HG03135 (cell line): Measurements from ENCODE around the gene LBX1.

Experiments
- ATAC-seq: cut with Tn5 transposase; IDR thresholded peaks from one replicate; pipeline ENCODE4 v1.9.1; 2021; ENCODE audit warnings: mild to moderate bottlenecking, moderate library complexity; ENCODE audit not compliant: unreplicated experiment

LBX1 gene

GRCh38 chr10:101226491-101227428 is 2.5 kb downstream of the LBX1 start:
- ATAC-seq, result no peak

- no peak for ATAC-seq
Measured at GRCh38 chr10:101225846-101226421, 3.3 kb downstream of the LBX1 start.

DNA sequence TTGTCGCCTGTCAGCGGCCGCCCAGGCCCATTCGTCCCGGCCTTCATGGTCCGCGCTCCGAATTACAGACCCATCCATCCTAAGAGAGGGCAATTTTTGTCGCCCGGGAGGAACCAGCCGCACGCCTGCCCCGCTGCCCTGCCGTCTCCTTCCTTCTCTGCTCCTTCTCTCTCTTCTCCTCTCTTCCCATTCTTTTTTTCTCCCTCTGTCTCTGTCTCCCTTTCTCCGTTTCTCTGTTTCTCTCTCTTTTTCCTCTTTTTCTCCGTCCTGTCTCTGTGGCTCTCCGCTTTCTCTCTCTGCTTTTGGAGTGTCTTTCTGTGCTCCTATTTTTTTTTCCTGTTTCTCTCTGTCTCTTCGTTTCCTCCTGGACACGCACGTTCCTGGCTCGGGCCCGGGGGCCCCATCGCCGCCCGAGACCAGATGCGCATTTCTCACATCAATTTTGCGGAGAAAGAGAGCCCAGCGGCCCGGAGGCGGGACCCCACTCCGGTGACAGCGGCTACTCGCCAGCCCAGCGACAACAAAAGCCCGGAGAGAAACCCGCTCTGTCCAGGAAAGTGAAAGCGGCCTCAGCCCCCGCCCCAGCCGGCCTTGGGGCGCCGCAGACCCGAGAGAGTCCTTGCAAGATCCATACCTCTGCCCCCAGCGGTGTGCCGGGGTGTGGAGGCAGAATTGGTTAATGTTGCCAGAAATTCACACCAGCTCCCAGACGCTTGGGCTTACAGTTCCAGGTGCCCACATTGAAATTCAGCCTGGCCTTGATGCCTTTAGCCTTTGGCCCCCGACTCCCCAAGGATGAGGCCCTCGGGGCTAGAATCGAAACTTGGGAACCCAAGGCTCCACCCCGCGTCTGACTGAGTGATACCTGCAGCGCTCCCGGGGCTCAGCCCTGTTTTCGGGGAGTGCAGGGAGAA is 4.1 kb downstream of the LBX1 start:
- no peak for ATAC-seq

GRCh38 chr10:101224060-101224909 is 5.0 kb downstream of the LBX1 start:
- no peak for ATAC-seq

GRCh38 chr10:101223274-101224059 is 5.8 kb downstream of the LBX1 start:
- ATAC-seq, result no peak

- ATAC-seq, result no peak
Measured at GRCh38 chr10:101222683-101223273, 6.5 kb downstream of the LBX1 start.

DNA sequence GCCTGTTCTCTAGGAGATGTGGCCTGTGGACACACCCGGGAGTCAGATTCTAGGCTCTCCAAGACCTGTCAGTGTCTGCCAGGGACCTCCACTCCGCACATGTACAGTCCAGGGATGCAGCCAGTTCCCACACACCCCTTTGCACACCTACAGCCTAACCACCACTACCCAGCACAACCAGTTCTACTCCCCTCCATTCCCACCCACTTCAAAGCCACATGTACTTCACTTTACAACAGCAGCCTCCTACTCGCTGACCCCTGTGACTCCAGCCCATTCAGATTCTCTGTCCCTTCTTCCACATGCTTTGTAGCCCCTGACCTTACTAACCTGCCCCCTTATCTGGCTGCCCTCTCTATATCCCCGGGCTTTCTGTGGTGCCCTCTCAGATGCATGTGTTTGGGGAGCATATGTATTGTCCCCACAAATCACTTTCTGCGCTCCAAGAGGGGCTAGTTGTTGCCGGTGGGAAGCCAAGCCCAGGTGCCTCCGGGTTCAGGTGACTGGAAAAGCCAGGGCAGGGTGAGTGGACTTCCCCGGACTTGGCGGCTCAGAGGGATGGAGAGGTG is 7.2 kb downstream of the LBX1 start:
- ATAC-seq, result no peak

GRCh38 chr10:101221549-101221948 is 7.7 kb downstream of the LBX1 start:
- no peak for ATAC-seq

DNA sequence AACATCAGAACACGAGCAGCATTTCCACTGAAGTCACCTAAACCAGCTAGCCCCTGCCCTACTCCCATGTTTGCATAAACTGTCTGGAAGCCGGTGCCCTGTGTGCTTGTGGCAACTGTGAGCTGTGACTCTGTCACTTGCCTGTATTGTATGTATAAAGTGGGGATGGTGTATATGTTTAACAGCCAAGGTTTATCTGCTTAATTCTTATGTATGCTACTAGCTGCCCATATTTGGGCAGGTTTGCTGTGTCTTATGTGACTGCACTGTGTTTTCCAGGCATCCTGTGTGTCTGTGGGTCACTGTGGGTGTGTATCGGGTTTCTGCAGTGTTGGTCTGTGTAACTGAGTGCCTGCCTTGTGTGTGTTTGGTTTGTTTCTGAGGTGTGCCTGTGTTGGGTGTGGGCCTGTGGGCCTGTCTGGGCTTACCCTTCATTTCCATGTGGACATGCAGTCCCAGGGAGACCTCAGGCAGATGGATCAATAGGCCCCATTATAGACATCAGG is 9.3 kb downstream of the LBX1 start:
- no peak for ATAC-seq

GRCh38 chr10:101219139-101219945 is 9.9 kb downstream of the LBX1 start:
- no peak for ATAC-seq

GRCh38 chr10:101218351-101219138 is 10.7 kb downstream of the LBX1 start:
- no peak for ATAC-seq

DNA sequence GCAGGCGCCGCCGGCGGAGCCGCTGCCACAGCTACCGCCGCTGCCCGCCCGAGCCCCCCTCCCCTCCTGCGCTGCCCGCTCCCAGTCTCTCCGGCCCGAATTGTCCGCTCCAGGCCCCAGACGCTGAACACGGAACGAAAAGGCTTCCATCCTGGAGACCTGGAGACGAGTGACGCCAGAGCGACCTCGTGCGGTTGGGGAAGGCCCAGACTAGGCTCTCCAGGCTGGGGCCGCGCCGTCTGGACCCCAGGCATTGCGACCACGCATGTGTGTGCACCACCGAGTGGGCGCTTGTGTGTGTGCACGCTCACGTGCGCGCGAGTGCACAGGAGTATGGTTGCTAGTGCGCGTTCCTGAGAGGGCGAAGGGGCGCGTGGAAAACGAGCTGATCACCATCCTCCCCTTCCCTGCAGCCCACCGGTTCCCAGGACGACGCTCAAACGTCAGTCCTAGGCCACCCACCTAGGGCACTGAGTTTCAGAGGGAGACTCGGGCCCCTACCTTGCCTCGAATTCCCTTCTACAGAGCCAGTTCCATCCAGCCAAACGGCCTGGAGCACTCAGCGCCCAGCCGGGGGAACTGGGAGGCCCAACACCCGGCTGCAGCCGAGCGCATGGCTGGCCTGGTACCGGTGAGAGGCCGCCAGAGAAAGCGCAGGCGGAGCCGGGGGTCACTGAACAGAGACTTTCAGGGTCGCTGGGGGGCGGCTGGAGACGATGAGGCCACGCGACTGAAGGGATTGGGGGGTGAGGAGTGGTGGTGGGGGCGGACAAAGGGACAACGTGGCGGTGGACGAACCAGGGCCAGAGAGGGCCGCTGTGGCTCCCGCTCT is 11.6 kb downstream of the LBX1 start:
- no peak for ATAC-seq

- ATAC-seq, result no peak
Measured at GRCh38 chr10:101217044-101217425, 12.2 kb downstream of the LBX1 start.

DNA sequence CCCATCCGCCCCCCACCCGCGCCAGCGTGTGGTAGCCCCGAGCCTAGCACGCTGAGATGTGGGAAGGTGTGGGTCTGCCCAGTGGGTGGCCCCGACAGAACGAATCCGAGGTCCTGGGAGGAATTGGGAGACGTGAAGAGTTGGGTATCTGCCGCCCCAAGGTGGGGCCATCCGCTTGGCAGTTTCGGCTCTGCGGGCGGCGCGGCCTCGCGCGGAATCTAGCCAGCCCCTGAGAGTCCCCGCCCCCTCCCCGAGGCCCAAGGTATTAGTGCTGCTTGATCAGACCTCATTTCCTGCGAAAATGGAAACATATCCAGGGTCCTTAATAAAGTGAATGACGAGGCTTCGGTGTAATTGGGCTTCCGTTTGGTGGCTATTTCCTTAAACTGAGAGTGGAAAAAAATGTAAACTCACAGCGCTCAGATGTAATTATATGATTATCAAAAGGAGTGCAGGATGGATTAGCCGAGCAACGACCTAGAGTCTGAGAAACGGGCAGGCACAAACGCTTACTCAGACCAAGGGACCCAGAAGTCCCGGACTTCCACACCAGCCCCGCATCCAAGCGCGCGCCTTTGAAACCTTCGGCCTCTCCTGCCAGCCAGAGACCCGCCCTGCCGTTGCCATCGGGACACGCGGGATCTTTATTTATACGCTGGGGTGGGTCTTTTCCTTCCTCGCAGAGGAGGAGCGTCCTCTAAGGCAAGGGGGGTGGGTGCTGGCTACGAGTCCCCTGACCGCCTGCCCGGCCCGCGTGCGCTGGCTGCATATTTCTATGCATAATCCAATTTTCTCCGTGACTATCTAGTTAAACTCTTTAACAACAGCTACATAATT is 12.8 kb downstream of the LBX1 start:
- no peak for ATAC-seq
